Measurements from ENCODE around the gene ADAM22. TPM values are rescaled to one million over a fixed set of nuclear protein-coding genes. Genes with fewer than 3 reads are reported as not detected.

The ADAM22 gene
- total RNA-seq, 1 experiment from 2014 or later, result 10.1 TPM

DNA sequence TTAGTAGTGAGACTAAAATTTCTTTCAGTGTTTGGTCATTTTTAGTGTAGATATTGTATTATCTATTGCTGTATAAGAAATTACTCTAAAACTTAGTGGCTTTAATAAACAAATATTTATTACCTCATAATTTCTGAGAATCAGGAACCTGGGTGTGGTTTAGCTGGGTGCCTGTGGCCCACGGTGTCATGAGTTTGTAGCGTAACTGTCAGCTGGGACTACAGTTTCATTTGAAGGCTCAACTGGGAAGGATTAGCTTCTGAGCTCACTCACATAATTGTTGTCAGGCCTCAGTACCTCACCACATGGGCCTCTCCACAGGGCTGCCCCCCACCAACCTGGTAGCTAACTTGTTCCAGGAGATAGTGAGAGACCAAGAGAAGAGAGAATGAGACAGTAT lies 187.3 kb downstream of the ADAM22 start:
- Histone ChIP-seq H3K27me3 (replicated peaks; ENCODE audit: control insufficient read depth, insufficient read depth, low read length) (no peaks in the 10 kb centered on the region), H3K4me1 (no peaks in the 10 kb centered on the region), H3K4me3 (ENCODE audit: low read depth, low read length) (no peak overlapping the region), H3K36me3 (ENCODE audit: control insufficient read depth, insufficient read depth, low read length) (no peaks in the 10 kb centered on the region), H3K9me3 (no peaks in the 10 kb centered on the region)
- H3K4me3 Mint-ChIP-seq (ENCODE audit: unreplicated experiment), result no peak overlapping the region
- H3K36me3 Mint-ChIP-seq (ENCODE audit: insufficient read depth, unreplicated experiment), result no peaks in the 10 kb centered on the region
- H3K4me1 Mint-ChIP-seq (ENCODE audit: low read depth, unreplicated experiment), result no peaks in the 10 kb centered on the region
- CTCF ChIA-PET, result no interaction called here
- TF ChIP-seq, protein P1, sequence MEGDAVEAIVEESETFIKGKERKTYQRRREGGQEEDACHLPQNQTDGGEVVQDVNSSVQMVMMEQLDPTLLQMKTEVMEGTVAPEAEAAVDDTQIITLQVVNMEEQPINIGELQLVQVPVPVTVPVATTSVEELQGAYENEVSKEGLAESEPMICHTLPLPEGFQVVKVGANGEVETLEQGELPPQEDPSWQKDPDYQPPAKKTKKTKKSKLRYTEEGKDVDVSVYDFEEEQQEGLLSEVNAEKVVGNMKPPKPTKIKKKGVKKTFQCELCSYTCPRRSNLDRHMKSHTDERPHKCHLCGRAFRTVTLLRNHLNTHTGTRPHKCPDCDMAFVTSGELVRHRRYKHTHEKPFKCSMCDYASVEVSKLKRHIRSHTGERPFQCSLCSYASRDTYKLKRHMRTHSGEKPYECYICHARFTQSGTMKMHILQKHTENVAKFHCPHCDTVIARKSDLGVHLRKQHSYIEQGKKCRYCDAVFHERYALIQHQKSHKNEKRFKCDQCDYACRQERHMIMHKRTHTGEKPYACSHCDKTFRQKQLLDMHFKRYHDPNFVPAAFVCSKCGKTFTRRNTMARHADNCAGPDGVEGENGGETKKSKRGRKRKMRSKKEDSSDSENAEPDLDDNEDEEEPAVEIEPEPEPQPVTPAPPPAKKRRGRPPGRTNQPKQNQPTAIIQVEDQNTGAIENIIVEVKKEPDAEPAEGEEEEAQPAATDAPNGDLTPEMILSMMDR (IDR thresholded peaks at IDR 0.05; ENCODE audit: insufficient read depth in 1 of 2, low read depth in 1 of 2, low read length in 1 of 2, severe bottlenecking in 1 of 2, unreplicated experiment in 1 of 2), result no peak
- no peak for DNase-seq
- H3K9me3 Mint-ChIP-seq (ENCODE audit: unreplicated experiment), result no peaks in the 10 kb centered on the region
- no peaks in the 10 kb centered on the region for H3K27me3 Mint-ChIP-seq (ENCODE audit: insufficient read depth, unreplicated experiment)
- BruUV-seq (replicated peaks), result no TSS peak
- H3K27ac Mint-ChIP-seq (ENCODE audit: unreplicated experiment), result no peak overlapping the region
- intact Hi-C loops (cut with micrococcal nuclease; ENCODE audit: unreplicated experiment), result no loop called here
- POLR2A ChIA-PET, result no interaction called here

GRCh38 chr7:88127637-88128290 lies 193.7 kb downstream of the ADAM22 start:
- no peak overlapping the region for H3K4me3 Mint-ChIP-seq (ENCODE audit: unreplicated experiment)
- TF ChIP-seq, protein P1 (IDR thresholded peaks at IDR 0.05; ENCODE audit: insufficient read depth in 1 of 2, low read depth in 1 of 2, low read length in 1 of 2, severe bottlenecking in 1 of 2, unreplicated experiment in 1 of 2), result no peak
- BruUV-seq (replicated peaks), result no TSS peak
- no peaks in the 10 kb centered on the region for H3K9me3 Mint-ChIP-seq (ENCODE audit: unreplicated experiment)
- H3K27me3 Mint-ChIP-seq (ENCODE audit: insufficient read depth, unreplicated experiment), result no peaks in the 10 kb centered on the region
- no peaks in the 10 kb centered on the region for H3K4me1 Mint-ChIP-seq (ENCODE audit: low read depth, unreplicated experiment)
- Histone ChIP-seq H3K4me1 (no peaks in the 10 kb centered on the region; the same call in 1 of the 2 replicates), H3K36me3 (ENCODE audit: control insufficient read depth, insufficient read depth, low read length) (no peaks in the 10 kb centered on the region), H3K9me3 (no peaks in the 10 kb centered on the region), H3K4me3 (ENCODE audit: low read depth, low read length) (no peak overlapping the region), H3K27me3 (replicated peaks; ENCODE audit: control insufficient read depth, insufficient read depth, low read length) (no peaks in the 10 kb centered on the region)
- CTCF ChIA-PET, result interaction anchor here (0.7 kb wide), 1 partner anchor 13 kb away, joined by 3 read pairs; no protein-coding TSS in a partner anchor
- POLR2A ChIA-PET, result no interaction called here
- no peak for DNase-seq
- H3K36me3 Mint-ChIP-seq (ENCODE audit: insufficient read depth, unreplicated experiment), result no peaks in the 10 kb centered on the region
- H3K27ac Mint-ChIP-seq (ENCODE audit: unreplicated experiment), result no peak overlapping the region
- intact Hi-C loops (cut with micrococcal nuclease; ENCODE audit: unreplicated experiment), result no loop called here

DNA sequence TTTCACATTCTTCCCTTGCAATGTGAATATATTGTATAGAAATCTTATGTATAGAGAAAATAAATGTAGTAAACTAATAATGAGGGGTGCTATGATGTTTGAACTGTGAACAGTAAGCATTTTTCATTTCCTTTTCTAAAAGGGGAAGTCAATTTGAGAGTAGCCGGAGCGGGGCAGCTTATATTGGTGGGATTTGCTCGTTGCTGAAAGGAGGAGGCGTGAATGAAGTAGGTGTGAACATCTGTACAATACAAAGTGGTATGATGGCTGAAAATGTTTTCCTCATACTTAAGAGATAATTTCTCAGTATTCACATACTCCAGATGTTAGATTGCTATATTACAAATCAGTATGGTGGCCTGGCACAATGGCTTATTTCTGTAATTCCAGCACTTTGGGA lies 198.7 kb downstream of the ADAM22 start:
- intact Hi-C loops (cut with micrococcal nuclease; ENCODE audit: unreplicated experiment), result no loop called here
- Histone ChIP-seq H3K4me3 (ENCODE audit: low read depth, low read length) (no peak overlapping the region), H3K27me3 (replicated peaks; ENCODE audit: control insufficient read depth, insufficient read depth, low read length) (no peaks in the 10 kb centered on the region), H3K9me3 (no peaks in the 10 kb centered on the region), H3K36me3 (ENCODE audit: control insufficient read depth, insufficient read depth, low read length) (no peaks in the 10 kb centered on the region), H3K4me1 (no peaks in the 10 kb centered on the region; the same call in 1 of the 2 replicates)
- Mint-ChIP-seq H3K9me3 (ENCODE audit: unreplicated experiment) (no peaks in the 10 kb centered on the region), H3K27me3 (ENCODE audit: insufficient read depth, unreplicated experiment) (no peaks in the 10 kb centered on the region), H3K4me3 (ENCODE audit: unreplicated experiment) (no peak overlapping the region), H3K36me3 (ENCODE audit: insufficient read depth, unreplicated experiment) (no peaks in the 10 kb centered on the region), H3K27ac (ENCODE audit: unreplicated experiment) (no peak overlapping the region), H3K4me1 (ENCODE audit: low read depth, unreplicated experiment) (no peaks in the 10 kb centered on the region)
- POLR2A ChIA-PET, result no interaction called here
- CTCF ChIA-PET, result no interaction called here
- no TSS peak for BruUV-seq (replicated peaks)
- no peak for DNase-seq
- TF ChIP-seq, protein P1 (IDR thresholded peaks at IDR 0.05; ENCODE audit: insufficient read depth in 1 of 2, low read depth in 1 of 2, low read length in 1 of 2, severe bottlenecking in 1 of 2, unreplicated experiment in 1 of 2), result no peak

Data from Caco-2 (cell line).